ENCODE data around the gene TP53TG5. TPM values are rescaled to one million over a fixed set of nuclear protein-coding genes. Genes with fewer than 3 reads are reported as not detected.
A peak's percentile ranks its signal among the peaks of the same experiment; 100 is the strongest.

Gene TP53TG5
- total and polyA plus RNA-seq, 5 donors = 0.82 to 1.5 (median 1.4) TPM

DNA sequence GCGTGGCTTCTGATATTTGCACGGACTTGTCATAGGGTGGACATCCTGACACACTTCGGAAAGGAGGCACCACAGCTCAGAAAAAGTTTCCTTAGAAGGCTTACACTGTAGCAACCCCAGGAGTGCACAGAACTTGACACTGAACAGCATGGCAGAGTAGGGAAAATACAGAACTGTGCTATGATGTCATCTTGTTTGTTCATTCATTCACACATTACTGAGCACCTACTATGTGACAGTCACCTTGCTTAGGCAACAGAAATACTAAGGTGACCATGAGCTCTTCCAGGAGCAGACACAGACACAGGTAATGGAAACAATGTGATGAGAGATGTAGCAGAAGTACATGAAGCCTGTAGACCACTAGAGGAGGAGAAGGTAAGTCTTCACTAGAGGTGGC, 35.4 kb upstream of the TP53TG5 start:
- intact Hi-C loops (cut with DNase I) = no loop called here
- no peaks in the 10 kb centered on the region for H3K9me3 ChIP-seq (ENCODE audit: control insufficient read depth, low read length)
- no peak overlapping the region for H3K4me3 ChIP-seq (ENCODE audit: low read length)
- DNase-seq (no peak), ATAC-seq (no peak)
- peaks cover 3% of the 10 kb centered on the region for H3K4me1 ChIP-seq (ENCODE audit: control insufficient read depth, insufficient read depth, low read length)
- H3K27me3 ChIP-seq (ENCODE audit: control insufficient read depth, insufficient read depth) = no peaks in the 10 kb centered on the region
- no peak overlapping the region for H3K27ac ChIP-seq (ENCODE audit: low read length)
- WGBS = 76% methylated on average over 3 of the region's 3 CpGs

DNA sequence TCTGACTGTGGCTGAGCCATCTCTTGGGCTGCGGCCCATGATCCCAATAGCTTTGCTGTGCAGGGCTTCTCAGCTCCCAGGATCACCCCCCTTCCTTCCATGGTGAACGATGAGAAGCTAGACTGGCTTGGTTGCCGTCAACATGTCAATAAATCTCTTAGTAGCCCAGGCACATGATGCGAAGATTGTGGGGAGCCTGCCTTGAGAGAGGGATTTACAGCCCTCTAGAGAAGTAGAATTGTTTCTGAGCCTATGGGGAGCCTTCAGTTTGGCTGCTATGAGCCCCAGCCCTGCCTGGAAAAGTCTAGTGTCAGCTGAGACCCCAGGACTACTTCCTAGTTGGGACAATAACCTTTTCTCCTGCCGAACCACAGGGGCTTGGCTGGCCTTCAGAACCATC, 34.5 kb upstream of the TP53TG5 start:
- no peak for ATAC-seq
- Histone ChIP-seq H3K9me3 (ENCODE audit: control insufficient read depth, low read length) (no peaks in the 10 kb centered on the region), H3K4me3 (ENCODE audit: low read length) (no peak overlapping the region), H3K4me1 (ENCODE audit: control insufficient read depth, insufficient read depth, low read length) (no peaks in the 10 kb centered on the region), H3K27ac (ENCODE audit: low read length) (no peak overlapping the region), H3K27me3 (ENCODE audit: control insufficient read depth, insufficient read depth) (no peaks in the 10 kb centered on the region)
- 87% methylated on average over 5 of the region's 5 CpGs for WGBS
- intact Hi-C loops (cut with DNase I) = no loop called here
- no peak for DNase-seq

DNA sequence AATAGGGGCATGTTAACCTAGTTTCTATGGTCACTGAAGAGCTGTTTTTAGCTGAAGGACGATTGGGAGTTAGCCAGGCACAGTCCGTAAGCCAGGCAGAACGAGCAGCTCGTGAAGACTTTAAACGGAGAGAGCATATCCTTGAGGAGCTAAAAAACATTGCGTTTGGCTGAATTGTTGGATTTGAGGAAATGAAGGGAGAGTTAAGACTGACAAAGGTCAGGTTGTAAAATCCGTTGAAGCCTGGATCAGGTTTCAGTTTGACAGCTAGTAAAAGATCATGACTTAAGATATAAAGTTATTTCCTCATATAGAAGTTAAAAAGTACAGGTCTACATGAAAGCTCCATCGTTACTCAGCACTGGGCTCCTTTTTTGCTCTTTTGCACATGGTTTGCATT, 32.8 kb upstream of the TP53TG5 start:
- H3K27ac ChIP-seq (ENCODE audit: low read length) = peak overlapping the region; percentile 61
- no peaks in the 10 kb centered on the region for H3K4me1 ChIP-seq (ENCODE audit: control insufficient read depth, insufficient read depth, low read length)
- ATAC-seq (no peak), DNase-seq (no peak)
- no peaks in the 10 kb centered on the region for H3K9me3 ChIP-seq (ENCODE audit: control insufficient read depth, low read length)
- H3K27me3 ChIP-seq (ENCODE audit: control insufficient read depth, insufficient read depth) = no peaks in the 10 kb centered on the region
- no peak overlapping the region for H3K4me3 ChIP-seq (ENCODE audit: low read length)
- intact Hi-C loops (cut with DNase I) = no loop called here
- 65% methylated on average over 8 of the region's 8 CpGs for WGBS

DNA sequence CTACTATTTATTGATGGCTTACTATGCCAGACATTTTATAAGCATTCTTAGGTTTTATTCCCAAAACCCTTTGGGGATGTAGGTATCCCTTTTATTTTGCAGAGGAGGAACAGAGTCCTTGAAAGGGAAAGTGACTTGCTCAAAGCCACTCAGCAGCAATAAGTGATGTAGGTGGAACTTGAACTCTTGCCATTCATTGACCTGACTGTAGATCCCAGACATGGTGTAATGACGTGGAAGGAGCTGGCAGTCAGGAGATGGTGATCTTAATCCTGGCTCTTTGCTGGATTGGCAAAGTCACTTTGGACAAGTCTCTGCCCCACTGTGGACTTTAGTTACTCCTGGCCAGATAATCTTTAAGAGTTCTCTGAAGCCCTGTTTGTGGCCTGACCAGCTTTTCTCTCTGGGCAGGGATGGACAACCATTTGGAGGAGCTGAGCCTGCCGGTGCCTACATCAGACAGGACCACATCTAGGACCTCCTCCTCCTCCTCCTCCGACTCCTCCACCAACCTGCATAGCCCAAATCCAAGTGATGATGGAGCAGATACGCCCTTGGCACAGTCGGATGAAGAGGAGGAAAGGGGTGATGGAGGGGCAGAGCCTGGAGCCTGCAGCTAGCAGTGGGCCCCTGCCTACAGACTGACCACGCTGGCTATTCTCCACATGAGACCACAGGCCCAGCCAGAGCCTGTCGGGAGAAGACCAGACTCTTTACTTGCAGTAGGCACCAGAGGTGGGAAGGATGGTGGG, 31.6 kb upstream of the TP53TG5 start:
- no peak for DNase-seq
- ATAC-seq = no peak
- Histone ChIP-seq H3K27ac (ENCODE audit: low read length) (no peak overlapping the region), H3K4me1 (ENCODE audit: control insufficient read depth, insufficient read depth, low read length) (no peaks in the 10 kb centered on the region), H3K9me3 (ENCODE audit: control insufficient read depth, low read length) (no peaks in the 10 kb centered on the region), H3K27me3 (ENCODE audit: control insufficient read depth, insufficient read depth) (no peaks in the 10 kb centered on the region), H3K4me3 (ENCODE audit: low read length) (no peak overlapping the region)
- intact Hi-C loops (cut with DNase I) = no loop called here
- WGBS = 88% methylated on average over 7 of the region's 7 CpGs

DNA sequence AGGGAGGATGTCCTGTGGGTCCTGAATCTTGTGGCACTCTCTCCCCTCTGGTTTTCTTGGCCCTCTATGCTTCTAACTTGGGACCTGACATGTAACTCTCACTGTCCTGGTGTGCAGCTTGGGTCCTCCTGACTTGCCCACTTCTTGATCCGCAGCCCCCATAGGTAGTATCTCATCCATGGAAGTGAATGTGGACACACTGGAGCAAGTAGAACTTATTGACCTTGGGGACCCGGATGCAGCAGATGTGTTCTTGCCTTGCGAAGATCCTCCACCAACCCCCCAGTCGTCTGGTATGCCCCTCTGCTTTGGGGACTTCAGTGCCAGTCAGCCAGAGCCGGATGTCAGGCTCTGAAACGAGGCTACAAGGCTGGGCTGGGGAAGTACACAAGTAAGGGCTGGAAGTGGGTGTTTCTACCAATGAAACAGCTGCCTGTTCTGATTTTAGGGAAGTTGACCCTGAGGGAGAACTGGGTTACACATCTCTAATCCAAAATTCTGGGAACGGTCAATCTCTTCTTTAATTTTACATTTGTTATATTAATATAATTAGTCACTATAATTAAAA, 30.6 kb upstream of the TP53TG5 start:
- Histone ChIP-seq H3K27me3 (ENCODE audit: control insufficient read depth, insufficient read depth) (no peaks in the 10 kb centered on the region), H3K9me3 (ENCODE audit: control insufficient read depth, low read length) (no peaks in the 10 kb centered on the region), H3K27ac (ENCODE audit: low read length) (peak overlapping the region; percentile 92), H3K4me1 (ENCODE audit: control insufficient read depth, insufficient read depth, low read length) (no peaks in the 10 kb centered on the region), H3K4me3 (ENCODE audit: low read length) (peak overlapping the region; percentile 3)
- ATAC-seq = no peak
- DNase-seq = no peak
- intact Hi-C loops (cut with DNase I) = no loop called here
- 69% methylated on average over 7 of the region's 7 CpGs for WGBS

DNA sequence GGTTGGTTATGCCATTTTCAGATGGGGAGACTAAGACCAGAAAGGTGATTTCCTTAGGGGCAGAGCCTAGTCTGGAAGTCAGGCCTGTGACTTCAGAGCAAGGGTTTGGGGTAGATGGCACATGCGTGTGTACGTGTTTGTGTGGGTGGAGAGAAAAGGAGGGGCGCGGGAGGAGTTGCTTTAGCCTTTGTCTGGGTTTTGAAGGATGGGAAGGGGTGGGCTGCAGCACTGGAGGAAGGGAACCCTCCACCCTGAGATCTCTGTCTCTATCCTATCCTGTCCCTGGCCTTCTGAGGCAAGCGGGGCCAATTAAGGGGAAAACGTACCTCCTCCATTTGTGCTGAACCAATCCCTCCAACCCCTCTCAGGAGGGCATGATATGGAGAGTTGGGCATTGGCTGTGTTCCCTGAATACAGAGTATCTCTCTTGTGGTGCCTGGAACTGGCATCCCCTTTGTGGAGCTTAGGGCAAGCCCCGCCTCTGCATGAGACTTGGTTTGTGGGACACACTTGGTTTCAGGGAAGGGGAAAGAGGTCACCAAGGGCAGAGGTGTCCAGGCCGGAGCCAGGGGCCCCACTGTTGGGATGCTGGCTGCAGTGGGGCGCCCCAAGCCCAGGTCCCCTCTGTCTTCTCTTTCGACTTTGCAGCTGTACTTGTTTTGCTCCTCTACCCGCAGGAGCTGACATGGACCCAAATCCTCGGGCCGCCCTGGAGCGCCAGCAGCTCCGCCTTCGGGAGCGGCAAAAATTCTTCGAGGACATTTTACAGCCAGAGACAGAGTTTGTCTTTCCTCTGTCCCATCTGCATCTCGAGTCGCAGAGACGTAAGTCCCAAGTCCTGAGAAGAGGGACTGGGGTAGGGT, 29.9 kb upstream of the TP53TG5 start, which contains the start of gene DBNDD2:
Gene DBNDD2, plus strand, starts transcription at position 507 of the 863 bp plus-strand sequence. Its CDS starts 179 bp downstream, at position 686.
- intact Hi-C loops (cut with DNase I) = no loop called here
- H3K4me1 ChIP-seq (ENCODE audit: control insufficient read depth, insufficient read depth, low read length) = no peaks in the 10 kb centered on the region
- DNase-seq (peak; percentile 27 to 69 (median 58)), ATAC-seq (peak; percentile 25 to 56)
- H3K27me3 ChIP-seq (ENCODE audit: control insufficient read depth, insufficient read depth) = no peaks in the 10 kb centered on the region
- peak within 1 kb of the TSS; percentile 92 for H3K27ac ChIP-seq (ENCODE audit: low read length)
- peak within 1 kb of the TSS; percentile 85 for H3K4me3 ChIP-seq (ENCODE audit: low read length)
- no peaks in the 10 kb centered on the region for H3K9me3 ChIP-seq (ENCODE audit: control insufficient read depth, low read length)
- WGBS = 73% methylated on average over 21 of the region's 21 CpGs

DNA sequence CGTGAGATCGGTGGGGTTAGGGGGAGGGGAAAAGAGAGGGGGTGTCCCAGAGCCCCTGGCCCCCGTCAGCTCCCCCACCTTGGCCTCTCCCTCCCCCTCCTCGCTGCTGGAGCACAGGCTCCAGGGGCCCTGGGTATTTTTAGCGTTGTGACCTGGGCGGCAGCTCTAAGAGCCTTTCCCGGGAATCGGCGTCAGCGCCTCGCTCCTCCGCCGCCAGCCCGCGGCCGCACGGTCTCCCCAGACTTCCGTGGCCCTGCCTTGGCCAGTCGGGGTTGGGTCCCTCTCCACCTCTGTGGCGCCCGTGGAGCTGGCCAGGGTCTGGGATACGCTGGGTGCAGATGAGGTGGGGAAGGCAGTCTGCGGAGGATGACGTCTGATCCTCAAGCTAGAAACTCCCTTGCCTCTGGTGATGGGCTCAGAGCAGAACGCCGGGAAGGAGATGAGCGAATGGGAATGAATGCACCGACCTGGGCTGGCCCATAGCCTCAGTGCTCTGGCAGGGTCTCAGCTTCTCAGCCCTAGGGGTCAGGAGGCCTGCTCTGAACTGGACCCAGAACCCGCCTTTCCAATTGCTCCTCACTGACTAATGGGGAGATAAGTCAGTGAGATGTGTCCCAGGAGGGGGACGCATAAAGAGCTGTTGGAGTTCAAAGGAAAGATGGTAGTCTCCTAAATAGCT, 29.1 kb upstream of the TP53TG5 start:
- ATAC-seq = peak; percentile 60 to 68
- Histone ChIP-seq H3K9me3 (ENCODE audit: control insufficient read depth, low read length) (no peaks in the 10 kb centered on the region), H3K4me1 (ENCODE audit: control insufficient read depth, insufficient read depth, low read length) (no peaks in the 10 kb centered on the region), H3K27me3 (ENCODE audit: control insufficient read depth, insufficient read depth) (no peaks in the 10 kb centered on the region), H3K27ac (ENCODE audit: low read length) (peak overlapping the region; percentile 92), H3K4me3 (ENCODE audit: low read length) (peak overlapping the region; percentile 85)
- 9% methylated on average over 30 of the region's 30 CpGs for WGBS
- DNase-seq = peak; percentile 69 to 81 (median 79)
- intact Hi-C loops (cut with DNase I) = no loop called here

DNA sequence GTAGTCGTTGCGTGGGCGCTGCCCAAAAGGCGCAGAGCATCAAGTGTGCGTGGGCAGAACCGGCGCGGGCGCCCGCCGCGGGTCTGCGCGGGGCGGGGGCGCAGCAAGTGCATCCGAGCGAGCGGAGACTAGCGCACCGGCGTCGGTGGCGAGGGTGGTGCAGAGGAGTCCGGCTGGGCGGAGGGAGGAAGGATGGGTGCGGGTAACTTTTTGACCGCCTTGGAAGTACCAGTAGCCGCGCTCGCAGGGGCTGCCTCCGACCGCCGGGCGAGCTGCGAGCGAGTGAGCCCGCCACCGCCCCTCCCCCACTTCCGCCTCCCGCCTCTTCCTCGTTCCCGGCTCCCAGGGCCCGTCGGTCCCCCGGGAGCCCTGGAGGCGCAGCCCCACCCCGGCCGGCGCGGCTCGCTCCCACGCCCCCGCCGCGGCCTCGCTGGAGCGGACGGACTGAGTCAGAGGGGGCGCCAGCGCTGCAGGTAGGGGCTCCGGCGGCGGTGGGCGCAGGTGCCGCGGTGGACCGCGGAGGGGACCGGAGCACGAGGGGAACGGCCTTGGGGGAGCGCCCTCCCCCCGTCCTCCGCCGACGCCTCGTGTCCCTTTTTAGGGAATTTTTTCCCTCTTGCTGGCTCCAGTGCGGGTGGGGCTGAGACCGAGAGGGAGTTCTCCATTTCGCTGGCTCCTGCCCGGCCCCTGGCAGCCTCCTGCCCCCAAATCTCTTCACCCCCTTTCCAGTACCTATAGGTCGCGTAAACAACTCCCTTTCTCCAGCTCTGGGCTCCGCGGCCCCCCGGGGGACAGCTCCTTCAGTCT, 28.3 kb upstream of the TP53TG5 start:
- intact Hi-C loops (cut with DNase I) = no loop called here
- peak overlapping the region; percentile 85 for H3K4me3 ChIP-seq (ENCODE audit: low read length)
- no peaks in the 10 kb centered on the region for H3K27me3 ChIP-seq (ENCODE audit: control insufficient read depth, insufficient read depth)
- peak overlapping the region; percentile 92 for H3K27ac ChIP-seq (ENCODE audit: low read length)
- under 1% methylated on average over 84 of the region's 87 CpGs for WGBS
- DNase-seq (peak; percentile 85 to 95 (median 93)), ATAC-seq (peak; percentile 79 to 87)
- H3K9me3 ChIP-seq (ENCODE audit: control insufficient read depth, low read length) = no peaks in the 10 kb centered on the region
- H3K4me1 ChIP-seq (ENCODE audit: control insufficient read depth, insufficient read depth, low read length) = no peaks in the 10 kb centered on the region

DNA sequence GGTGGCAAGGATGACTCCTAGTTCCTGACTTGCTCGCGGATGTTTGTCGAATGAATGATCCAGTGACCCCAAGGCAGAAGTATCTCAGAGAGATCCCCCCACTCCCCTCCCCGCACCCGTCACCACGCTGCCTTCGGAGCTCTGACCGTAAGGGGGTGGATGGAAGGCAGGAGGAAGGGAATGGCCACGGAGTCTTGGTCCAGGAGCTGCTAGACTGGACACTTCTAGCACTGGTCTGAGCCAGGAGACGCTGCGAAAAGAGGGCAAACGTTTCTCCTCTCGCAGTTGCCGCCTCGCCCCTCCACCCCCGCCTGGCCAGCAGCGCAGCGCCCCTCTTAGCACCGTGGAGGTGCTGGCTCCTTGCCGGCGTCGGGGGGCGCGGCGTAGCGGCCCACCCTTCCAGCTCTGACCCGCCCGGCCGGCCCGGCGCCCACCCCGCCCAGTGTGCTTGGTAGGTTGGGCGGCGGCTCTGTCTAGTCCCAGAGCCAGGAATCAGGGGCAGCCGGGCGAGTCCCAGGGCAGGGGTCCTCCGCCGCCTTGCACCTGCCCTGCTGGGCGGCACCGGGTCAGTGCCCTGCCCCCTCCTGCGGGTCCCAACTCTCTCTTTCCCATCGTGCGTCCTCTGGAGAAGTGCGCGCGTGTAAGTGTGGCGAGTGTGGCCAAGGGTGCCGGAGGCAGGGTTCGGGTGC, 27.6 kb upstream of the TP53TG5 start:
- H3K4me3 ChIP-seq (ENCODE audit: low read length) = peak overlapping the region; percentile 85
- peak overlapping the region; percentile 16 for H3K27ac ChIP-seq (ENCODE audit: low read length)
- no peaks in the 10 kb centered on the region for H3K9me3 ChIP-seq (ENCODE audit: control insufficient read depth, low read length)
- ATAC-seq (peak; percentile 32 to 67), DNase-seq (peak; percentile 63 to 89 (median 85))
- intact Hi-C loops (cut with DNase I) = no loop called here
- H3K4me1 ChIP-seq (ENCODE audit: control insufficient read depth, insufficient read depth, low read length) = no peaks in the 10 kb centered on the region
- WGBS = 2% methylated on average over 49 of the region's 49 CpGs
- H3K27me3 ChIP-seq (ENCODE audit: control insufficient read depth, insufficient read depth) = no peaks in the 10 kb centered on the region

DNA sequence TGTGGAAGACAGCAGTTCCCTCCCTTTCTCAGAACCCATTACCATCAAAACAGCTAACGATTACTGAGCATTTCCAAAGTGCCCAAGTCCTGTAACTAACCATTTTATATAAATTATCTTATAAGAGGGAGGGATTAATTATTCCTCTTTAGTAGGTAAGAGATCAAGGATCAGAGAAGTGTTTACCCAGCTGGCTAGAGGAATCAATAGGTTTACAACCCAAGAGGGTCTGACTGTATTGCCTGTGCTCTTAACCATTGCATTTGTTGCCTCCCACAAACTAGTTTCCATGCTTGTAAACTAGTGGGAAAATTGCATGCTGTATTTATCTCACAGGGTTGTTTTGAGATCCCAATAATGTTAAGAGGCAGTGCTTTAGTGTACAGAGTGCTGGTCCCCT, 26.3 kb upstream of the TP53TG5 start:
- H3K27me3 ChIP-seq (ENCODE audit: control insufficient read depth, insufficient read depth) = no peaks in the 10 kb centered on the region

More for the DNA sequence above, 26.3 kb upstream of the TP53TG5 start:
- Histone ChIP-seq H3K9me3 (ENCODE audit: control insufficient read depth, low read length) (no peaks in the 10 kb centered on the region), H3K4me3 (ENCODE audit: low read length) (no peak overlapping the region), H3K27ac (ENCODE audit: low read length) (no peak overlapping the region), H3K4me1 (ENCODE audit: control insufficient read depth, insufficient read depth, low read length) (no peaks in the 10 kb centered on the region)
- 75% methylated on average over 1 of the region's 1 CpG for WGBS
- ATAC-seq (no peak), DNase-seq (no peak)
- intact Hi-C loops (cut with DNase I) = no loop called here

All from right cardiac atrium (tissue), 5 donors.